HK-2 (cell line): ENCODE data around the gene LGALSL.

ENCODE experiments used
- DNase-seq: peaks from one replicate; pipeline ENCODE4 v3.0.0-alpha.2; 2018; ENCODE audit not compliant: unreplicated experiment

The LGALSL gene

GRCh38 chr2:64453770-64454385 is at the start of gene LGALSL:
TSS of gene LGALSL (plus strand) at chr2:64454162. CDS start at chr2:64454546, 384 bp downstream.
- peak; percentile 76 for DNase-seq

GRCh38 chr2:64404743-64405142 is 49.2 kb upstream of the LGALSL start:
- DNase-seq: no peak

GRCh38 chr2:64405581-64406406 is 48.2 kb upstream of the LGALSL start:
- DNase-seq: no peak

GRCh38 chr2:64406407-64406774 is 47.6 kb upstream of the LGALSL start:
- no peak for DNase-seq

GRCh38 chr2:64408031-64408430 is 45.9 kb upstream of the LGALSL start:
- no peak for DNase-seq

GRCh38 chr2:64410671-64411070 is 43.3 kb upstream of the LGALSL start:
- no peak for DNase-seq

- DNase-seq: no peak
These were observed 41.3 kb upstream of the LGALSL start for GRCh38 chr2:64412671-64413070.

GRCh38 chr2:64414736-64415435 is 39.1 kb upstream of the LGALSL start:
- no peak for DNase-seq

GRCh38 chr2:64417624-64418023 is 36.3 kb upstream of the LGALSL start:
- DNase-seq: no peak

GRCh38 chr2:64419596-64420165 is 34.3 kb upstream of the LGALSL start:
- no peak for DNase-seq

- no peak for DNase-seq
These were observed 33.3 kb upstream of the LGALSL start for GRCh38 chr2:64420677-64421076.

- DNase-seq: no peak
These were observed 32.8 kb upstream of the LGALSL start for GRCh38 chr2:64421201-64421600.

- DNase-seq: no peak
These were observed 31.5 kb upstream of the LGALSL start for GRCh38 chr2:64422466-64422865.

- DNase-seq: no peak
These were observed 30.7 kb upstream of the LGALSL start for GRCh38 chr2:64423303-64423702.

GRCh38 chr2:64424416-64424987 is 29.5 kb upstream of the LGALSL start:
- DNase-seq: no peak

- no peak for DNase-seq
These were observed 27.6 kb upstream of the LGALSL start for GRCh38 chr2:64426183-64426952.

- no peak for DNase-seq
These were observed 19.8 kb upstream of the LGALSL start for GRCh38 chr2:64434039-64434657.

GRCh38 chr2:64437883-64438282 is 16.1 kb upstream of the LGALSL start:
- DNase-seq: no peak

- DNase-seq: no peak
These were observed 14.8 kb upstream of the LGALSL start for GRCh38 chr2:64439194-64439593.

GRCh38 chr2:64440843-64441242 is 13.1 kb upstream of the LGALSL start:
- no peak for DNase-seq

GRCh38 chr2:64442277-64442676 is 11.7 kb upstream of the LGALSL start:
- DNase-seq: no peak
